GM23248 (cell line): ENCODE results near the gene FBXW8. TPM values are rescaled to one million over a fixed set of nuclear protein-coding genes. Genes with fewer than 3 reads are reported as not detected.

ENCODE experiments used
- DNase-seq: peaks from one replicate; pipeline ENCODE4 v3.0.0-alpha.2; 2015
- H2AFZ ChIP-seq: fragments of 200-600 bp; sonication (generic); 2 replicates; pipeline ENCODE4 v1.6.1; 2016; ENCODE audit warnings: antibody characterized with exemption
- H3F3A ChIP-seq: fragments of 200-600 bp; sonication (generic); 2 replicates; pipeline ENCODE4 v1.6.1; 2016; ENCODE audit warnings: mild to moderate bottlenecking, antibody characterized with exemption, mixed run types; ENCODE audit not compliant: insufficient read depth
- H3K27ac ChIP-seq: fragments of 200-600 bp; sonication (generic); 2 replicates; pipeline ENCODE4 v1.5.1; 2016; ENCODE audit warnings: mild to moderate bottlenecking
- H3K27me3 ChIP-seq: fragments of 200-600 bp; sonication (generic); replicated peaks from 2 replicates; pipeline ENCODE4 v1.6.1; 2016; ENCODE audit warnings: mild to moderate bottlenecking; ENCODE audit not compliant: insufficient read depth
- H3K36me3 ChIP-seq: fragments of 200-600 bp; sonication (generic); 2 replicates; pipeline ENCODE4 v1.6.1; 2016; ENCODE audit warnings: low read depth, mild to moderate bottlenecking
- H3K4me1 ChIP-seq: fragments of 200-600 bp; sonication (generic); 2 replicates; pipeline ENCODE4 v1.6.1; 2016; ENCODE audit warnings: mild to moderate bottlenecking; ENCODE audit not compliant: insufficient read depth
- H3K4me2 ChIP-seq: fragments of 200-600 bp; sonication (generic); one replicate; pipeline ENCODE4 v1.6.1; 2016; ENCODE audit warnings: mild to moderate bottlenecking; ENCODE audit not compliant: unreplicated experiment
- H3K4me3 ChIP-seq: fragments of 200-600 bp; sonication (generic); 2 replicates; pipeline ENCODE4 v1.5.1; 2016; ENCODE audit warnings: mild to moderate bottlenecking
- H3K79me2 ChIP-seq: fragments of 200-600 bp; sonication (generic); 2 replicates; pipeline ENCODE4 v1.6.1; 2016; ENCODE audit warnings: mild to moderate bottlenecking; ENCODE audit not compliant: insufficient read depth
- H3K9ac ChIP-seq: fragments of 200-600 bp; sonication (generic); 2 replicates; pipeline ENCODE4 v1.6.1; 2016; ENCODE audit warnings: mild to moderate bottlenecking
- H3K9me2 ChIP-seq: fragments of 200-600 bp; sonication (generic); 2 replicates; pipeline ENCODE4 v1.6.1; 2016; ENCODE audit warnings: mixed run types, mild to moderate bottlenecking, moderate library complexity; ENCODE audit not compliant: insufficient read depth
- H3K9me3 ChIP-seq: fragments of 200-600 bp; sonication (generic); one replicate; pipeline ENCODE4 v1.6.1; 2017; ENCODE audit warnings: low read depth
- H4K20me1 ChIP-seq: fragments of 200-600 bp; sonication (generic); 2 replicates; pipeline ENCODE4 v1.6.0; 2016; ENCODE audit not compliant: insufficient read depth
- EZH2 ChIP-seq: fragments of 200-600 bp; sonication (generic); IDR thresholded peaks from 2 replicates; pipeline ENCODE4 v1.6.1; 2018; ENCODE audit warnings: antibody characterized with exemption, mild to moderate bottlenecking; ENCODE audit not compliant: insufficient read depth, poor library complexity, severe bottlenecking
- EZH2phosphoT487 ChIP-seq: fragments of 200-600 bp; sonication (generic); IDR thresholded peaks from 2 replicates; pipeline ENCODE4 v1.6.1; 2018; ENCODE audit warnings: antibody characterized with exemption, moderate library complexity, mild to moderate bottlenecking, low read depth; ENCODE audit not compliant: insufficient read depth
- WGBS, 2 experiments: methylation state at CpG; one replicate each; pipeline ENCODE4 v1.1.6; 2015 to 2017; ENCODE audit warnings: low lambda C conversion rate in 2 of 2, low coverage in 1 of 2; ENCODE audit errors: missing lambda C conversion rate in 2 of 2; 5-methylcytosine and 5-hydroxymethylcytosine counted together
- in situ Hi-C: fragments of 300-500 bp; cut with MboI; formaldehyde crosslinking; loops from 2 replicates; pipeline ENCODE4 v1.15.0; 2020
- polyA plus RNA-seq: library from polyadenylated mRNA; unstranded; fragments of >200 nt; fragmentation: Nextera tagmentation; extraction: Ambion mirVana; gene quantifications from 2 replicates; pipeline ENCODE4 v1.2.1, GENCODE V29; 2016
- total RNA-seq: library from RNA; depleted of rRNA; stranded (reverse); fragments of >200 nt; shearing (Covaris generic); gene quantifications from 2 replicates; pipeline ENCODE4 v1.2.3, GENCODE V29; 2014

The FBXW8 gene
- total and polyA plus RNA-seq, 2 experiments from 2014 or later: 12.7 to 23.1 TPM

- Histone ChIP-seq H3K4me2 (no peak overlapping the region), H3K4me3 (no peak overlapping the region), H4K20me1 (no peaks in the 10 kb centered on the region), H3K79me2 (no peaks in the 10 kb centered on the region), H3K27me3 (peaks cover 34% of the 10 kb centered on the region), H3K9me2 (no peaks in the 10 kb centered on the region), H3K27ac (no peak overlapping the region), H3K9ac (no peak overlapping the region), H3K36me3 (no peaks in the 10 kb centered on the region), H3K4me1 (no peaks in the 10 kb centered on the region), H2AFZ (no peak overlapping the region), H3K9me3 (no peaks in the 10 kb centered on the region), H3F3A (no peaks in the 10 kb centered on the region)
- no peak for DNase-seq
- in situ Hi-C loops: no loop called here
- 76 to 79% methylated on average over 14 of the region's 14 CpGs for WGBS, 2 experiments
- TF ChIP-seq EZH2: no peak
- TF ChIP-seq EZH2phosphoT487: no peak
Observed at GRCh38 chr12:117069926-117070900, 159.5 kb downstream of the FBXW8 start.

GRCh38 chr12:117071009-117071408 lies 160.3 kb downstream of the FBXW8 start:
- Histone ChIP-seq H3F3A (no peaks in the 10 kb centered on the region), H3K4me3 (no peak overlapping the region), H3K9me2 (no peaks in the 10 kb centered on the region), H3K9me3 (no peaks in the 10 kb centered on the region), H3K36me3 (no peaks in the 10 kb centered on the region), H3K27me3 (peaks cover 34% of the 10 kb centered on the region), H3K27ac (no peak overlapping the region), H4K20me1 (no peaks in the 10 kb centered on the region), H3K4me1 (no peaks in the 10 kb centered on the region), H2AFZ (no peak overlapping the region), H3K79me2 (no peaks in the 10 kb centered on the region), H3K4me2 (no peak overlapping the region), H3K9ac (no peak overlapping the region)
- no peak for DNase-seq
- WGBS, 2 experiments: 61 to 64% methylated on average over 5 of the region's 5 CpGs
- in situ Hi-C loops: no loop called here
- no peak for TF ChIP-seq EZH2phosphoT487
- TF ChIP-seq EZH2: no peak

GRCh38 chr12:117072106-117072505 lies 161.4 kb downstream of the FBXW8 start:
- DNase-seq: no peak
- Histone ChIP-seq H3K27ac (no peak overlapping the region), H3K9me3 (no peaks in the 10 kb centered on the region), H3K9ac (no peak overlapping the region), H3K9me2 (no peaks in the 10 kb centered on the region), H3K27me3 (peaks cover 31% of the 10 kb centered on the region), H3K4me1 (no peaks in the 10 kb centered on the region), H3K4me3 (no peak overlapping the region), H3F3A (no peaks in the 10 kb centered on the region), H3K4me2 (no peak overlapping the region), H3K79me2 (no peaks in the 10 kb centered on the region), H4K20me1 (no peaks in the 10 kb centered on the region), H2AFZ (no peak overlapping the region), H3K36me3 (no peaks in the 10 kb centered on the region)
- TF ChIP-seq EZH2phosphoT487 (no peak), EZH2 (no peak)
- 67 to 78% methylated on average over 5 of the region's 5 CpGs for WGBS, 2 experiments
- in situ Hi-C loops: no loop called here

- Histone ChIP-seq H2AFZ (no peak overlapping the region), H3K27ac (no peak overlapping the region), H3K79me2 (no peaks in the 10 kb centered on the region), H3K9me2 (no peaks in the 10 kb centered on the region), H3K9me3 (no peaks in the 10 kb centered on the region), H3K4me3 (no peak overlapping the region), H3K4me2 (no peak overlapping the region), H4K20me1 (no peaks in the 10 kb centered on the region), H3F3A (no peaks in the 10 kb centered on the region), H3K9ac (no peak overlapping the region), H3K27me3 (peaks cover 23% of the 10 kb centered on the region), H3K36me3 (no peaks in the 10 kb centered on the region), H3K4me1 (no peaks in the 10 kb centered on the region)
- in situ Hi-C loops: no loop called here
- no peak for DNase-seq
- TF ChIP-seq EZH2 (no peak), EZH2phosphoT487 (no peak)
- WGBS, 2 experiments: 43 to 44% methylated on average over 10 of the region's 10 CpGs
Observed at GRCh38 chr12:117072736-117073490, 162.2 kb downstream of the FBXW8 start.
